D721Med (cell line): ENCODE results near the gene GPS2.

Experiments
- DNase-seq: peaks from one replicate; pipeline ENCODE4 v3.0.0; 2011; ENCODE audit warnings: low spot score; ENCODE audit not compliant: insufficient read length
- FAIRE-seq: peaks from 2 replicates; lab custom pipeline; 2011; peaks lifted over from hg19 to GRCh38; lab: Jason Lieb, UNC
- CTCF ChIP-seq: IDR thresholded peaks from 2 replicates; pipeline ENCODE4 v1.5.1; 2012; ENCODE audit warnings: mild to moderate bottlenecking, control low read depth; ENCODE audit not compliant: insufficient read depth; ENCODE audit errors: missing control alignments

The GPS2 gene

GRCh38 chr17:7328009-7328408, 12.8 kb upstream of the GPS2 start:
- no peak for TF ChIP-seq CTCF
- no peak for FAIRE-seq
- DNase-seq: no peak

GRCh38 chr17:7327501-7327900, 12.3 kb upstream of the GPS2 start:
- DNase-seq (no peak), FAIRE-seq (no peak)
- TF ChIP-seq CTCF: no peak

- no peak for TF ChIP-seq CTCF
- DNase-seq: no peak
- no peak for FAIRE-seq
Measured at GRCh38 chr17:7327056-7327455, 11.9 kb upstream of the GPS2 start.

- TF ChIP-seq CTCF: no peak
- DNase-seq (no peak), FAIRE-seq (no peak)
Measured at GRCh38 chr17:7326186-7326585, 11.0 kb upstream of the GPS2 start.

GRCh38 chr17:7325031-7325528, 9.9 kb upstream of the GPS2 start:
- DNase-seq (no peak), FAIRE-seq (no peak)
- no peak for TF ChIP-seq CTCF

- no peak for TF ChIP-seq CTCF
- FAIRE-seq: no peak
- DNase-seq: no peak
Measured at GRCh38 chr17:7324438-7324779, 9.2 kb upstream of the GPS2 start.

GRCh38 chr17:7323731-7324437, 8.7 kb upstream of the GPS2 start:
- FAIRE-seq (no peak), DNase-seq (peak; percentile 94)
- TF ChIP-seq CTCF: peak; percentile 48
